ENCODE data around the gene MGST2. TPM values are rescaled to one million over a fixed set of nuclear protein-coding genes. Genes with fewer than 3 reads are reported as not detected.

MGST2 gene
- total RNA-seq, 3 donors from 2014 or later = 64.3 to 134 (median 119) TPM

DNA sequence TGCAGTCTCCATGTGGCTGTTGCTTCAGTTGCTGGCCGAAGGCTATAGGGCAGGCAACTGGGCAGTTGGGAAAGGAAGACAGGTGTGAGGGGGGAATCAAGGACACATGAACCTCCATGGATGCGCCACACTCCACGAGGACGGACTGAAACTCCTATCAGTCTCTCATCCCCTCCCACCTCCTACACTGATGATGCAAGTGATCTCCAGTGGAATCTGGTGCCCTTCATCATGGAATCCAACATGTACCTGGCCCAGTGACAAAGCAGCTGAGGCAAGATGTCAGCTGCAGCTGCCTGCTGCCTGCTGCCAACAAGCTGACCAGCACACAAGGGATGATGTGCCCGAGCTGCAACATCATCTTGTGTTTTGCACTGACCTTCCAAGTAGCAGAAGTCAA, 26.0 kb upstream of the MGST2 start:
- Histone ChIP-seq H3K36me3 (ENCODE audit: low read depth) (no peaks in the 10 kb centered on the region), H3K4me1 (ENCODE audit: low read depth) (no peaks in the 10 kb centered on the region), H3K9me3 (peaks cover 12% of the 10 kb centered on the region), H3K4me3 (no peak overlapping the region)
- intact Hi-C loops (cut with DNase I, micrococcal nuclease) = no loop called here
- DNase-seq (no peak), ATAC-seq (no peak)
- no peak for TF ChIP-seq CTCF (IDR thresholded peaks at IDR 0.05)

DNA sequence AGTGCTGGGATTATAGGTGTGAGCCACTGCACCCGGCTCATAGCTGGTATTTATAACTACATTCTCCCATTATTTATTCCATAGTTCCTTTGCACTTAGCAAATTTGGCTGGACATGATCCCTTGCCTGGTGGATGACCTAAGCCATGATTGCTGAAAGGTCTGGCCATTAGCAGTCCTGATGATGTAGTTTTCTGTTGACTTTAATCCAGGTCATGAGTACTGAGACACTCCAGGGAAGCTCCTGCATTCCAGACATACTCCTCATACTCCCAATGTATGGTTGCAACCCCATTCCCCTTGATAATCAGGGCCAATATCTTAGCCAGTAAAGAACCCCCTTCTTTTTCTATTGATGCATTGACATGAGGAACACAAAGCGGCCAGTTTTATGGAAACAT, 24.4 kb upstream of the MGST2 start:
- H3K4me1 ChIP-seq (ENCODE audit: low read depth) = no peaks in the 10 kb centered on the region
- DNase-seq (no peak), ATAC-seq (no peak)
- TF ChIP-seq CTCF (IDR thresholded peaks at IDR 0.05) = no peak
- intact Hi-C loops (cut with DNase I, micrococcal nuclease) = no loop called here
- H3K9me3 ChIP-seq = peaks cover 12% of the 10 kb centered on the region
- H3K4me3 ChIP-seq = no peak overlapping the region
- no peaks in the 10 kb centered on the region for H3K36me3 ChIP-seq (ENCODE audit: low read depth)

DNA sequence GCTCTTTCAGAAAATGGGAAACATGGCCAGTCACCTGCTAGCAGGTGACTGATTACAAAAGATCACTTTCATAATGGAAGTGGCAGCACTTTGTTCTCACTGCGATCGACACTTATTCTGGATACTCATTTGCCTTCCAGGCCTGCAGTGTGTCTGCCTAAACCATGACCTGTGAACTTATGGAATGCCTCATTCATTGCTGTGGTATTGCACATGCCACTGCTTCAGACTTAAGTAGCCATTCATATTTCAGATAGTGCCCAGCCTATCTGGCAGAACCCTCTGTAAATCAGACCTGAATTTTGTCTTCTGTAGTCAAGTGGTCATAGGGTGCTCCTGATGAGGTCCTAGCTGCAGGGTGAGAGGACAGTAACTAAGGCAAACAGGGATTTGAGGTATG, 23.3 kb upstream of the MGST2 start:
- no peaks in the 10 kb centered on the region for H3K4me1 ChIP-seq (ENCODE audit: low read depth)
- no peak for TF ChIP-seq CTCF (IDR thresholded peaks at IDR 0.05)
- ATAC-seq = no peak
- H3K9me3 ChIP-seq = peaks cover 12% of the 10 kb centered on the region
- no peaks in the 10 kb centered on the region for H3K36me3 ChIP-seq (ENCODE audit: low read depth)
- DNase-seq = no peak
- H3K4me3 ChIP-seq = no peak overlapping the region
- intact Hi-C loops (cut with DNase I, micrococcal nuclease) = no loop called here

GRCh38 chr4:139643042-139643895, 22.4 kb upstream of the MGST2 start:
- no peak for DNase-seq
- intact Hi-C loops (cut with DNase I, micrococcal nuclease) = no loop called here
- Histone ChIP-seq H3K9me3 (peaks cover 9% of the 10 kb centered on the region), H3K4me3 (no peak overlapping the region), H3K36me3 (ENCODE audit: low read depth) (no peaks in the 10 kb centered on the region), H3K4me1 (ENCODE audit: low read depth) (no peaks in the 10 kb centered on the region)
- TF ChIP-seq CTCF (IDR thresholded peaks at IDR 0.05) = no peak
- ATAC-seq = no peak

DNA sequence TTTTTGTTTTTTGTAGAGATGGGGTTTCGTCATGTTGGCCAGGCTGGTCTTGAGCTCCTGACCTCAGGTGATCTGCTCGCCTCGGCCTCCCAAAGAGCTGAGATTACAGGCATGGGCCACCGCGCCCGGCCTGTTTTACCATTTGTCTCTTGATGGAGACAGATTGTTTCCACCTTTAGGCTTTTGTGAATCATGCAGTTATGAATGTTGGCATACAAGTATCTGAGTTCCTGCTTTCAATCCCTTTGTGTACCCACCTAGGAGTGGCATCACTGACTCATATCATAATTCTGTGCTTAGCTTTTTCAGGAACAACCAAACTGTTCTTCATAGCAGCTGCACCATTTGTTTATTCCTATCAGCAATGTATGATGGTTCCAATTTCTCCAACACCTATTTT, 20.2 kb upstream of the MGST2 start:
- no peak for DNase-seq
- peak; percentile 86 for ATAC-seq
- no peak overlapping the region for H3K4me3 ChIP-seq
- intact Hi-C loops (cut with DNase I, micrococcal nuclease) = no loop called here
- H3K4me1 ChIP-seq (ENCODE audit: low read depth) = no peaks in the 10 kb centered on the region
- H3K9me3 ChIP-seq = no peaks in the 10 kb centered on the region
- no peak for TF ChIP-seq CTCF (IDR thresholded peaks at IDR 0.05)
- H3K36me3 ChIP-seq (ENCODE audit: low read depth) = no peaks in the 10 kb centered on the region
